CD14-positive monocyte (primary cell): Measurements from ENCODE around the gene H1-8. TPM values are rescaled to one million over a fixed set of nuclear protein-coding genes. Genes with fewer than 3 reads are reported as not detected.

Experiments used
- DNase-seq, 3 donors: peaks; one replicate each; pipeline ENCODE4 v3.0.0-alpha.2; 2011 to 2022
- H2AFZ ChIP-seq: 2 replicates; pipeline ENCODE4 v1.6.0; 2012; ENCODE audit warnings: mild to moderate bottlenecking, low read depth, low read length, inconsistent platforms; ENCODE audit not compliant: insufficient read depth, poor library complexity, severe bottlenecking
- H3K27ac ChIP-seq, 2 donors: 1 replicate in 1 of 2; 2 replicates in 1 of 2; pipeline ENCODE4 v1.5.1; 2012 to 2013; ENCODE audit warnings: low read length in 2 of 2, control low read depth in 1 of 2, inconsistent platforms in 1 of 2, low read depth in 1 of 2, mild to moderate bottlenecking in 1 of 2
- H3K27me3 ChIP-seq, 2 donors: one replicate each; pipeline versions ENCODE4 v1.6.0 to v1.6.1; 2011 to 2013; ENCODE audit warnings: low read length in 2 of 2; ENCODE audit not compliant: control insufficient read depth in 2 of 2, insufficient read depth in 2 of 2
- H3K36me3 ChIP-seq, 2 donors: replicated peaks in 1 of 2; 1 replicate in 1 of 2; 2 replicates in 1 of 2; pipeline versions ENCODE4 v1.5.1 to v1.6.1; 2012 to 2013; ENCODE audit warnings: low read length in 2 of 2, control low read depth in 1 of 2, inconsistent platforms in 1 of 2, mild to moderate bottlenecking in 1 of 2; ENCODE audit not compliant: insufficient read depth in 2 of 2, control insufficient read depth in 1 of 2
- H3K4me1 ChIP-seq, 2 donors: 1 replicate in 1 of 2; 2 replicates in 1 of 2; pipeline versions ENCODE4 v1.5.1 to v1.6.1; 2012 to 2013; ENCODE audit warnings: low read length in 2 of 2, control low read depth in 1 of 2, inconsistent platforms in 1 of 2, mild to moderate bottlenecking in 1 of 2, moderate library complexity in 1 of 2; ENCODE audit not compliant: insufficient read depth in 2 of 2, control insufficient read depth in 1 of 2
- H3K4me2 ChIP-seq: replicated peaks from 2 replicates; pipeline ENCODE3; 2012; ENCODE audit warnings: low read length, moderate library complexity, mild to moderate bottlenecking; ENCODE audit not compliant: poor library complexity, severe bottlenecking; ENCODE audit errors: extremely low read depth
- H3K4me3 ChIP-seq, 3 experiments: fragments of 200-600 bp in 1 of 3; sonication (generic) in 1 of 3; replicated peaks in 1 of 3; 1 replicate in 2 of 3; 2 replicates in 1 of 3; pipeline ENCODE4 v1.5.1; 2011 to 2013; ENCODE audit warnings: low read length in 3 of 3, mild to moderate bottlenecking in 3 of 3, control low read depth in 2 of 3, low read depth in 2 of 3, inconsistent platforms in 1 of 3, moderate library complexity in 1 of 3
- H3K79me2 ChIP-seq: 2 replicates; pipeline ENCODE4 v1.6.0; 2012; ENCODE audit warnings: mild to moderate bottlenecking, control low read depth, inconsistent platforms, low read length, moderate library complexity; ENCODE audit not compliant: insufficient read depth
- H3K9ac ChIP-seq: 2 replicates; pipeline ENCODE4 v1.6.0; 2017; ENCODE audit warnings: low read length, mild to moderate bottlenecking; ENCODE audit not compliant: insufficient read depth, poor library complexity, severe bottlenecking
- H3K9me3 ChIP-seq, 2 donors: replicated peaks in 1 of 2; 1 replicate in 1 of 2; 2 replicates in 1 of 2; pipeline versions ENCODE4 v1.5.1 to v1.6.1; 2012 to 2013; ENCODE audit warnings: low read length in 2 of 2, control low read depth in 1 of 2; ENCODE audit not compliant: control insufficient read depth in 1 of 2, insufficient read depth in 1 of 2
- H4K20me1 ChIP-seq: 2 replicates; pipeline ENCODE4 v1.6.0; 2012; ENCODE audit warnings: mild to moderate bottlenecking, low read length, control low read depth, moderate library complexity; ENCODE audit not compliant: insufficient read depth
- H3K27ac Mint-ChIP-seq, 7 donors: one replicate each; pipeline ENCODE4 v1.8.0; 2020; ENCODE audit warnings: mild to moderate bottlenecking in 7 of 7, mixed read lengths in 7 of 7, moderate library complexity in 6 of 7, inconsistent platforms in 2 of 7
- H3K27me3 Mint-ChIP-seq, 3 donors: one replicate each; pipeline ENCODE4 v1.8.0; 2021 to 2022; ENCODE audit warnings: low read depth in 3 of 3, mild to moderate bottlenecking in 3 of 3, mixed read lengths in 3 of 3, moderate library complexity in 3 of 3, inconsistent platforms in 1 of 3
- H3K36me3 Mint-ChIP-seq, 2 donors: one replicate each; pipeline ENCODE4 v1.8.0; 2020; ENCODE audit warnings: mixed read lengths in 2 of 2, inconsistent platforms in 1 of 2, mild to moderate bottlenecking in 1 of 2
- H3K4me1 Mint-ChIP-seq: one replicate; pipeline ENCODE4 v1.8.0; 2020; ENCODE audit warnings: mild to moderate bottlenecking, mixed read lengths
- H3K4me3 Mint-ChIP-seq, 2 donors: one replicate each; pipeline ENCODE4 v1.8.0; 2020; ENCODE audit warnings: mild to moderate bottlenecking in 2 of 2, mixed read lengths in 2 of 2, moderate library complexity in 1 of 2
- H3K9me3 Mint-ChIP-seq, 7 donors: one replicate each; pipeline ENCODE4 v1.8.0; 2020 to 2022; ENCODE audit warnings: mixed read lengths in 7 of 7, mild to moderate bottlenecking in 6 of 7, moderate library complexity in 6 of 7, inconsistent platforms in 2 of 7
- WGBS: methylation state at CpG from one replicate; pipeline ENCODE4 v1.1.5; 2013; ENCODE audit warnings: missing lambda C conversion rate; ENCODE audit not compliant: insufficient coverage; 5-methylcytosine and 5-hydroxymethylcytosine counted together
- intact Hi-C, 2 donors: fragments of 100-400 bp; cut with micrococcal nuclease; formaldehyde crosslinking; loops; one replicate each; pipeline versions ENCODE4 v1.15.0 to v1.15.1; 2023
- polyA plus RNA-seq, 3 donors: library from polyadenylated mRNA; depleted of rRNA in 1 of 3; unstranded in 2 of 3; stranded (reverse) in 1 of 3; fragments of 300-500 nt in 2 of 3; fragments of >200 nt in 1 of 3; fragmentation: Illumina TruSeq in 2 of 3; gene quantifications; 1 replicate in 2 of 3; 2 replicates in 1 of 3; pipeline ENCODE4 v1.2.3, GENCODE V29; 2012 to 2021
- TF ChIP-seq, protein P1 (sequence below): fragments of 200-600 bp; IDR thresholded peaks from one replicate; pipeline ENCODE4 v1.8.0; 2022; ENCODE audit warnings: antibody characterized with exemption, mild to moderate bottlenecking

The H1-8 gene
- polyA plus RNA-seq, 3 donors, result not detected

DNA sequence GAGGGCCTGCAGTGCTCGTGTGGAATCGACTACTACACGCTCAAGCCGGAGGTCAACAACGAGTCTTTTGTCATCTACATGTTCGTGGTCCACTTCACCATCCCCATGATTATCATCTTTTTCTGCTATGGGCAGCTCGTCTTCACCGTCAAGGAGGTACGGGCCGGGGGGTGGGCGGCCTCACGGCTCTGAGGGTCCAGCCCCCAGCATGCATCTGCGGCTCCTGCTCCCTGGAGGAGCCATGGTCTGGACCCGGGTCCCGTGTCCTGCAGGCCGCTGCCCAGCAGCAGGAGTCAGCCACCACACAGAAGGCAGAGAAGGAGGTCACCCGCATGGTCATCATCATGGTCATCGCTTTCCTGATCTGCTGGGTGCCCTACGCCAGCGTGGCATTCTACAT lies 10.7 kb upstream of the H1-8 start:
- DNase-seq, result no peak
- no peaks in the 10 kb centered on the region for H3K79me2 ChIP-seq
- no peaks in the 10 kb centered on the region for H4K20me1 ChIP-seq
- TF ChIP-seq, protein P1, sequence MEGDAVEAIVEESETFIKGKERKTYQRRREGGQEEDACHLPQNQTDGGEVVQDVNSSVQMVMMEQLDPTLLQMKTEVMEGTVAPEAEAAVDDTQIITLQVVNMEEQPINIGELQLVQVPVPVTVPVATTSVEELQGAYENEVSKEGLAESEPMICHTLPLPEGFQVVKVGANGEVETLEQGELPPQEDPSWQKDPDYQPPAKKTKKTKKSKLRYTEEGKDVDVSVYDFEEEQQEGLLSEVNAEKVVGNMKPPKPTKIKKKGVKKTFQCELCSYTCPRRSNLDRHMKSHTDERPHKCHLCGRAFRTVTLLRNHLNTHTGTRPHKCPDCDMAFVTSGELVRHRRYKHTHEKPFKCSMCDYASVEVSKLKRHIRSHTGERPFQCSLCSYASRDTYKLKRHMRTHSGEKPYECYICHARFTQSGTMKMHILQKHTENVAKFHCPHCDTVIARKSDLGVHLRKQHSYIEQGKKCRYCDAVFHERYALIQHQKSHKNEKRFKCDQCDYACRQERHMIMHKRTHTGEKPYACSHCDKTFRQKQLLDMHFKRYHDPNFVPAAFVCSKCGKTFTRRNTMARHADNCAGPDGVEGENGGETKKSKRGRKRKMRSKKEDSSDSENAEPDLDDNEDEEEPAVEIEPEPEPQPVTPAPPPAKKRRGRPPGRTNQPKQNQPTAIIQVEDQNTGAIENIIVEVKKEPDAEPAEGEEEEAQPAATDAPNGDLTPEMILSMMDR, result no peak
- H3K36me3 Mint-ChIP-seq, result peaks cover 0 to 4% of the 10 kb centered on the region in 2 donors
- H3K4me3 ChIP-seq, result no peak overlapping the region
- no peaks in the 10 kb centered on the region for H3K36me3 ChIP-seq
- H3K27ac ChIP-seq, result no peak overlapping the region
- peaks cover 2 to 6% (median 5%) of the 10 kb centered on the region in 3 donors for H3K27me3 Mint-ChIP-seq
- H3K4me2 ChIP-seq, result no peak overlapping the region
- peaks cover 6% of the 10 kb centered on the region for H3K4me1 Mint-ChIP-seq
- no peaks in the 10 kb centered on the region for H3K9me3 Mint-ChIP-seq
- no peak overlapping the region for H3K4me3 Mint-ChIP-seq
- peak overlapping the region in 1 of 7 donors; percentile 74 for H3K27ac Mint-ChIP-seq
- no peaks in the 10 kb centered on the region for H3K27me3 ChIP-seq
- no peak overlapping the region for H3K9ac ChIP-seq
- H2AFZ ChIP-seq, result no peak overlapping the region
- no peaks in the 10 kb centered on the region for H3K9me3 ChIP-seq
- intact Hi-C loops, result no loop called here
- H3K4me1 ChIP-seq, result peaks cover 4 to 15% of the 10 kb centered on the region in 2 donors
- 97% methylated on average over 18 of the region's 20 CpGs for WGBS

DNA sequence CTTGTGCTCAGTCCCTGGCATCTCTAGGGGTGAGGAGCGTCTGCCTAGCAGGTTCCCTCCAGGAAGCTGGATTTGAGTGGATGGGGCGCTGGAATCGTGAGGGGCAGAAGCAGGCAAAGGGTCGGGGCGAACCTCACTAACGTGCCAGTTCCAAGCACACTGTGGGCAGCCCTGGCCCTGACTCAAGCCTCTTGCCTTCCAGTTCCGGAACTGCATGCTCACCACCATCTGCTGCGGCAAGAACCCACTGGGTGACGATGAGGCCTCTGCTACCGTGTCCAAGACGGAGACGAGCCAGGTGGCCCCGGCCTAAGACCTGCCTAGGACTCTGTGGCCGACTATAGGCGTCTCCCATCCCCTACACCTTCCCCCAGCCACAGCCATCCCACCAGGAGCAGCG lies 9.6 kb upstream of the H1-8 start:
- Histone ChIP-seq H3K4me2 (no peak overlapping the region), H4K20me1 (no peaks in the 10 kb centered on the region), H3K4me1 (peaks cover 0 to 7% of the 10 kb centered on the region in 2 donors), H3K4me3 (no peak overlapping the region), H3K27me3 (no peaks in the 10 kb centered on the region), H2AFZ (no peak overlapping the region), H3K27ac (no peak overlapping the region), H3K9me3 (no peaks in the 10 kb centered on the region), H3K79me2 (no peaks in the 10 kb centered on the region), H3K36me3 (no peaks in the 10 kb centered on the region), H3K9ac (no peak overlapping the region)
- Mint-ChIP-seq H3K27me3 (peaks cover 4 to 6% (median 5%) of the 10 kb centered on the region in 3 donors), H3K4me3 (no peak overlapping the region), H3K36me3 (no peaks in the 10 kb centered on the region), H3K4me1 (peaks cover 2% of the 10 kb centered on the region), H3K27ac (no peak overlapping the region), H3K9me3 (no peaks in the 10 kb centered on the region)
- DNase-seq, result no peak
- TF ChIP-seq, protein P1, result no peak
- intact Hi-C loops, result no loop called here
- WGBS, result 98% methylated on average over 11 of the region's 16 CpGs
